ENCODE results near the gene TAS2R40. TPM values are rescaled to one million over a fixed set of nuclear protein-coding genes. Genes with fewer than 3 reads are reported as not detected.
A peak's percentile ranks its signal among the peaks of the same experiment; 100 is the strongest.
"Not testable (repeated sequence)": the region's sequence is repeated elsewhere in the genome, so short reads cannot be mapped to it uniquely, and the experiment has no call there.

Gene TAS2R40
- total RNA-seq, 6 donors from 2014 or later = not detected

DNA sequence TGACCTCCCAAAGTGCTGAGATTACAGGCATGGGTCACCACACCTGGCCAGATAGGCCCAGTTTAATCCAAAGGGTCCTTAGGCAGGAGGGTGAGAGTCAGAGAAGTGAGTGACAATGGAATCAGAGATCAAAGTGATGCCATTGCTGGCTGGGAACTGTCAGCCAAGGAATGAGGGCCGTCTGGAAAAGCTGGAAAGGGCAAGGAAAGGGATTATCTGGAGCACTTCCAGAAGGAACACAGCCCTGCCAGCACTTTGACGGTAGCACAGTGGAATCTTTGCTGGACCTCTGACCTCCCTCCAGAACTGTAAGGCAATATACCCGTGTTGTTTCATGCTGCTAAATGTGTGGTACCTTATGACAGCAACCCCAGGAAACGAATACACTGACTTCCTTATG, 11.3 kb upstream of the TAS2R40 start:
- Histone ChIP-seq H3K27ac (no peak overlapping the region), H3K4me1 (peaks cover 0 to 4% (median 2%) of the 10 kb centered on the region in 4 donors), H3K4me3 (no peak overlapping the region), H3K9me3 (no peaks in the 10 kb centered on the region), H3K36me3 (no peaks in the 10 kb centered on the region), H3K27me3 (no peaks in the 10 kb centered on the region)
- DNase-seq = no peak
- ATAC-seq (ENCODE audit: low FRiP score in 2 of 2) = no peak
- no peak for TF ChIP-seq EP300 (IDR thresholded peaks at IDR 0.05)
- no peak for TF ChIP-seq POLR2A (IDR thresholded peaks at IDR 0.05)
- no peak for TF ChIP-seq POLR2AphosphoS5 (IDR thresholded peaks at IDR 0.05)
- TF ChIP-seq, protein P1, sequence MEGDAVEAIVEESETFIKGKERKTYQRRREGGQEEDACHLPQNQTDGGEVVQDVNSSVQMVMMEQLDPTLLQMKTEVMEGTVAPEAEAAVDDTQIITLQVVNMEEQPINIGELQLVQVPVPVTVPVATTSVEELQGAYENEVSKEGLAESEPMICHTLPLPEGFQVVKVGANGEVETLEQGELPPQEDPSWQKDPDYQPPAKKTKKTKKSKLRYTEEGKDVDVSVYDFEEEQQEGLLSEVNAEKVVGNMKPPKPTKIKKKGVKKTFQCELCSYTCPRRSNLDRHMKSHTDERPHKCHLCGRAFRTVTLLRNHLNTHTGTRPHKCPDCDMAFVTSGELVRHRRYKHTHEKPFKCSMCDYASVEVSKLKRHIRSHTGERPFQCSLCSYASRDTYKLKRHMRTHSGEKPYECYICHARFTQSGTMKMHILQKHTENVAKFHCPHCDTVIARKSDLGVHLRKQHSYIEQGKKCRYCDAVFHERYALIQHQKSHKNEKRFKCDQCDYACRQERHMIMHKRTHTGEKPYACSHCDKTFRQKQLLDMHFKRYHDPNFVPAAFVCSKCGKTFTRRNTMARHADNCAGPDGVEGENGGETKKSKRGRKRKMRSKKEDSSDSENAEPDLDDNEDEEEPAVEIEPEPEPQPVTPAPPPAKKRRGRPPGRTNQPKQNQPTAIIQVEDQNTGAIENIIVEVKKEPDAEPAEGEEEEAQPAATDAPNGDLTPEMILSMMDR (IDR thresholded peaks at IDR 0.05) = no peak
- WGBS, 2 donors = 41 to 43% methylated on average over 4 of the region's 4 CpGs

DNA sequence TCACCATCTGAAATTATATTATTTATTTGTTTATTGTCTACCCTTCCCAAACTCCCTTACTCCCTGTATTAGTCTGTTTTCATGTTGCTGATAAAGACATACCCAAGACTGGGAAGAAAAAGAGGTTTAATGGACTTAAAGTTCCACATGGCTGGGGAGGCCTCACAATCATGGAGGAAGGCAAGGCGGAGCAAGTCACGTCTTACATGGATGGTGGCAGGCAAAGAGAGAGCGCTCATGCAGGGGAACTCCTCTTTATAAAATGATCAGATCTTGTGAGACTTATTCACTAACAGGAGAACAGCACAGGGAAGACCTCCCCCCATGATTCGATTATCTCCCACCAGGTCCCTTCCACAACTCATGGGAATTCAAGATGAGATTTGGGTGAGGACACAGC, 8.4 kb upstream of the TAS2R40 start:
- not testable (repeated sequence) for H3K36me3 ChIP-seq; H3K9me3 ChIP-seq; DNase-seq; H3K27me3 ChIP-seq; H3K4me1 ChIP-seq; H3K4me3 ChIP-seq; H3K27ac ChIP-seq; ATAC-seq (ENCODE audit: low FRiP score in 2 of 2)
- 94 to 96% methylated on average over 4 of the region's 4 CpGs for WGBS, 2 donors

DNA sequence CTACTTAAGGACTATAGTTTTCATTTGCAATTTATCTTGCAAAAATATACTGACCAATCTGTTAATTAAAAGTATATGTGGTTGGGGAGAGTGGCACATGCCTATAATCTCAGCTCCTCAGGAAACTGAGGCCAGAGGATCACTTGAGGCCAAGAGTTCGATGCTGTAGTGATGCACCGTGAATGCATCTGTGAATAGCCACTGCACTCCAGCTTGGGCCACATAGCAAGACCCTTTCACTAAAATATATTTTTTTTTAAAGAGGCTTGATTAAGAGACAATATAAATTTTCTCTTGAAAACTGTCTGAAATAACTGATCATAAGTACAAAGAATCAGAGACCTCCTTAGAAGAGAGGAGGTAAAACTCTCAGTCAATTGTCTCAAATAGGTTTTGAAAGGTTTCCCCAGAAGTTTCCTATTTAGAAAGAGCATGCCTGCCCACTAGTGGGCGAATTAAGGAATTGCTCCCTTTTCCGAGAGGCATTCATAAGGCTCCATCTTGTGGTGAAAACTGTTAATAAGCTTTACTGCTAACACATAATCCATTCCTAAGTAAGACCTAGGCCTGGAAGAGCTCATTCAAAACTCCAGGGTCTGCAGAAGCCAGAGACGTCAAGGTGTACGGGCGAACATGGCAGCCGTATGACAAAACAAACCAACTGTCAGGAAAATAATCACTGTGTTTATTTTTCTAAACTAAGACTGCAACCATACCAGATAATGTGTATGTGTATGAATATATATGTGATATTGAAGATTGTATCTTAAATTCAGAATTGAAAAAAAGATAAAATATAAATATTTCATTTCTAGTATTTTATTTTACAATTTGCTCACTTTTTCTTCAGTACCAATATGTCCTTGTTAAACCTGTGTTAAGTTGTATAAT, 6.8 kb upstream of the TAS2R40 start:
- Histone ChIP-seq H3K4me1 (peaks cover 0 to 3% (median 0%) of the 10 kb centered on the region in 4 donors), H3K27ac (no peak overlapping the region), H3K4me3 (no peak overlapping the region), H3K9me3 (no peaks in the 10 kb centered on the region), H3K36me3 (no peaks in the 10 kb centered on the region), H3K27me3 (no peaks in the 10 kb centered on the region)
- WGBS, 2 donors = 19 to 22% methylated on average over 8 of the region's 8 CpGs
- DNase-seq (peak in 1 of 2 donors; percentile 47), ATAC-seq (ENCODE audit: low FRiP score in 2 of 2) (peak; percentile 80 to 96)
- TF ChIP-seq POLR2AphosphoS5 (IDR thresholded peaks at IDR 0.05) = no peak
- TF ChIP-seq EP300 (IDR thresholded peaks at IDR 0.05) = no peak
- TF ChIP-seq POLR2A (IDR thresholded peaks at IDR 0.05) = no peak
- TF ChIP-seq, protein P1 (IDR thresholded peaks at IDR 0.05) = peak; percentile 94 to 99 (median 98)

DNA sequence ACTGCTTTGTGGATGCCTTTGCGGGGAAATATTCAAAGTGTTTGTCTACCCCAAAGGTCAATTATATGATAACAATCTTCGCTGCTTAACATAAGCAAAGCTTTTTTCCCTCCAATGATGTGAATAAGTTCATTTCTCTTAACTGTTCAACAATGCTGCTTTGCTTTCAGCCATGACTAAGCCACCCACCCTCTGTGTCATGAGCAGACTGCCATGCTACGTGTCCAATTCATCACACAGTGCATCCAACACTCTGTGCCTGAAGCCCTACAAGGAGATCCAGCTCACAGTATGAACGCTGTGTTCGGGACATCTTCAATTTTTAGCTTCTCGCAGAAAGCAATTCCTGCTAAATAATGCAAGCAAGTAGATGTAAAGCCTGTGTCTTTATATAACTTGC, 5.7 kb upstream of the TAS2R40 start:
- WGBS, 2 donors = 74 to 95% methylated on average over 6 of the region's 6 CpGs
- H3K4me3 ChIP-seq = no peak overlapping the region
- H3K36me3 ChIP-seq = no peaks in the 10 kb centered on the region
- TF ChIP-seq POLR2AphosphoS5 (IDR thresholded peaks at IDR 0.05) (no peak), POLR2A (IDR thresholded peaks at IDR 0.05) (no peak), EP300 (IDR thresholded peaks at IDR 0.05) (no peak)
- TF ChIP-seq, protein P1 (IDR thresholded peaks at IDR 0.05) = no peak
- H3K27me3 ChIP-seq = no peaks in the 10 kb centered on the region
- ATAC-seq (ENCODE audit: low FRiP score in 2 of 2) = no peak
- DNase-seq = no peak
- H3K4me1 ChIP-seq = no peaks in the 10 kb centered on the region
- H3K9me3 ChIP-seq = no peaks in the 10 kb centered on the region
- H3K27ac ChIP-seq = no peak overlapping the region

DNA sequence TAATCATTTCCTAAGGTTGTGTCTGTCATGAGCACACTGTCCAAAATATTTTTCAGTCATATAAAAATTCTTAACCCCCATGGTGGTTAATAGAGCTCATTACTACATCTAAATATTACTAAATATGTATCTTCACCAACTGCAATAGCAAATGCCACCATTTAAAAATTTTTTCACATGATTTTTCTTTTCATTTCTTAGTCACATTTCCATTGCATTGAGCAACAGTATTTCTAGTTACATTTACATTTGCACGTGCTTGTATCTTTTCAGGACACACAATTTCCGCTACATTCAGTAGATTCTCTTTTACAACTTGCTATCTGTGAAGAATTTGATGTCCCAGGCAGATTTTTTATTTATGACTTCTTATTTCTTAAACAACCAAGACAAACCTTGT, 5.2 kb upstream of the TAS2R40 start:
- no peaks in the 10 kb centered on the region for H3K27me3 ChIP-seq
- no peak for DNase-seq
- H3K27ac ChIP-seq = no peak overlapping the region
- no peaks in the 10 kb centered on the region for H3K36me3 ChIP-seq
- TF ChIP-seq POLR2A (IDR thresholded peaks at IDR 0.05) = no peak
- TF ChIP-seq, protein P1 (IDR thresholded peaks at IDR 0.05) = no peak
- TF ChIP-seq EP300 (IDR thresholded peaks at IDR 0.05) = no peak
- no peak for TF ChIP-seq POLR2AphosphoS5 (IDR thresholded peaks at IDR 0.05)
- no peak overlapping the region for H3K4me3 ChIP-seq
- H3K4me1 ChIP-seq = no peaks in the 10 kb centered on the region
- ATAC-seq (ENCODE audit: low FRiP score in 2 of 2) = no peak
- WGBS, 2 donors = 81 to 92% methylated on average over 2 of the region's 2 CpGs
- no peaks in the 10 kb centered on the region for H3K9me3 ChIP-seq

Measured in upper lobe of left lung (tissue), 6 donors.